GM19467 (cell line): Measurements from ENCODE around the gene NPPA.

ENCODE experiments used
- ATAC-seq: cut with Tn5 transposase; IDR thresholded peaks from one replicate; pipeline ENCODE4 v1.9.1; 2021; ENCODE audit warnings: mild to moderate bottlenecking, moderate library complexity; ENCODE audit not compliant: unreplicated experiment

The NPPA gene

DNA sequence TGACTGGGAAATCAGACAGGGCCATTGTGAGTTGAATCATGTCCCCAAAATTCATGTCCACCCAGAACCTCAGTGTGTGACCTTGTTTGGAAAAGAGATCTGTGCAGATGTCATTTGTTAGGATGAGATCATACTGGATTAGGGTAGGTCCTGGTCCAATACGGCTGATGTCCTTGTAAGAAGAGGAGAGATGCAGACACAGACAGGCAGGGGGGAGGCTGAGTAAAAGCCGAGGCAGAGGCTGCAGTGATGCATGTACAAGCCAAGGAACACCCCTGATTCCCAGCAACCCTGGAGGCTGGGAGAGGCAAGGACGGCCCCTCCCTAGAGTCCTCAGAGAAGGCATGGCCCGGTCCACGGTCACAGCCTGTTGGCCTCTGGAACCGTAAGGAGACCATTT, 27.0 kb upstream of the NPPA start:
- ATAC-seq = no peak

DNA sequence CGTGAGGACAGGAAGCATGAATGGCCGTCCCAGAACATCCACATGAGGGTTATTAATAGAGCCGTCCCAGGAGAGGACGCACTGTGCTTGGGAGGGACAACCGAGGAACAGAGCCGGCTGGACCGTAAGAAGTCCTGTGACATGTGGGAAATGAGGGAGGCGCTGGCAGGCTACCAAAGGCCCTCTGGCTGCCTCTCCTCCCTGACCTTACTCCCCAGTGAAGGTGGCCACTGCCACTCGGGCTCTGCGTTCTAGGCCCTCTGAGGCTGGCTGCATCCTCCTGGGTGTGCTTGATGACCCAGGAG, 26.6 kb upstream of the NPPA start:
- no peak for ATAC-seq

DNA sequence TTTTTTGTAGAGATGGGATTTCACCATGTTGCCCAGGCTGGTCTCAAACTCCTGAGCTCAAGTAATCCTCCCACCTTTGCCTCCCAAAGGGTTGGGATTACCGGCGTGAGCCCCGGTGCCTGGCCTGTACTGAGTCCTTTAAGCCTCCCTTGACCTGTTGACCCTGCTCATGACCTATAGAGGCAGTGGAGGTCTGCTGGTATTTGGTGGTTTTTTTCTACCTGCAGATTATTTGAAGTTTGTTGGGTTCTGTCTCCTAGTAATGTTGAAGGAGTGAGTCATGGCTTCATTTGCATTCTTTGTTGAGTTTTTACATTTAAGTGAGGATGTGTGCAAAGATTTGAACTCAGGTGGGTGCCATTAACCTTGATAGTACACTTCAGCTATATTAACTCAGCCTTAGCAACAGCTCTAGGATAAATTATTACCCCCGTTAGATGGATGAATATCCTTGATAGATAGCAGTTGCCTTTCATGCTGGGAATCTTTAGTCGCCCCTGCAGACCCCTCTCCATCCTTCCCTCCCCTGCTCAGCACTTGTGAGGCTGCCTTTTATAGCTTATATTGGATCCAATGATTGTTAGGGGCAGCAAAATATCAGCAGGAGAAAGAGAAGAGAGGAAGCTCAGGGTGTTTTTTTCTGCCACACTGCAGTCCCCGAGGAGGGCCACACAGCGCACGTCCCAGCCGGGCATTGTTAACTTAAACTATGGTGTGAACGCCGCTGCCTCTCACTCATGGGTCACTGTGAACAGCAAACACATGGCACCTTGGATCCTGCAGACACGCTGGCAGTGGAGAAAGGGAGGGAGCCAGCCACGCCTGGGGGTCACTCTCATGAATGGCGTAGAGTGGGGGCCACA, 26.0 kb upstream of the NPPA start:
- ATAC-seq = no peak

DNA sequence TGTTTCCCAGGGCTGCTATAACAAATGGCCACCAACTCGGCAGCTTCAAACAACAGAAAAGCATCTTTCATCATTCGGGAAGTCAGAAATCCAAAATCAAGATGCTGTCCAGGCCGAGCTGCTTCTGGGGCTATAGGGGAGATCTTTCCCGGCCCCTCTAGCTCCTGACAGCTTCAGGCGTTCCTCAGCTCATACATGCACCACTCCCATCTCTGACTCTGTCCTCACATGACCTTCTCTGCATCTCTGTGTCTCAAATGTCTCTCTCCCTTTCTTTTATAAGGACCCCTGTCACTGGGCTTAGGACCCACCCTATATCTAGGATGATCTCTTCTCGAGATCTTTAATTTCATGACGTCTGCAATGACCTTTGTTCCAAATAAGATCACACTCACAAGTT, 25.0 kb upstream of the NPPA start:
- ATAC-seq = no peak

DNA sequence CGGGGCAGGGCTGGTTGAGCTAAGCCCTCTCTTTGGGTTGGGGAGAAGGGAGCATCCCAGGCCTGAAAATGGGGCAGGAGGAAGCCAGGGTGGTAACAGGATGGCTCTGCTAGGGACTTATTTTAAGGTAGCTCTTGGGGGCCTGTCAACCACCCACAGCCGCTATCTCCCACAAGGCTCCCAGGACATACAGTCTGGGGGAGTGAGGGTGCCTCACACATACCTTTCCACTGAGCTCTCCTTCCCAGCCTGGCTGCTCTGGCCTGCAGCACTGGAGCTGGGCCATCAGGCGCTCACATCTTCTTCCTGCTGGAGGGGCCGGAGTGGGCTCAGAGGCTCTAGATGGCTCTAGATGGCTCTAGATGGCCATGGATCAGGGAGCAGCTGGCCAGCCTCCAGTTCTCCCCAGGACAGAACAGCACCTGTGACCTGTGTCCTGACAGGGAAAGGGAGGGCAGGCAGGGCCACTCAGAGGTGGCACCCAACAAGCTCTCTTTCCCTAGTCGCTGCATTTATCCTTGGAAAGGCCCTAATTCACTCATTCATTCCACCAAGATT, 22.1 kb upstream of the NPPA start:
- no peak for ATAC-seq

DNA sequence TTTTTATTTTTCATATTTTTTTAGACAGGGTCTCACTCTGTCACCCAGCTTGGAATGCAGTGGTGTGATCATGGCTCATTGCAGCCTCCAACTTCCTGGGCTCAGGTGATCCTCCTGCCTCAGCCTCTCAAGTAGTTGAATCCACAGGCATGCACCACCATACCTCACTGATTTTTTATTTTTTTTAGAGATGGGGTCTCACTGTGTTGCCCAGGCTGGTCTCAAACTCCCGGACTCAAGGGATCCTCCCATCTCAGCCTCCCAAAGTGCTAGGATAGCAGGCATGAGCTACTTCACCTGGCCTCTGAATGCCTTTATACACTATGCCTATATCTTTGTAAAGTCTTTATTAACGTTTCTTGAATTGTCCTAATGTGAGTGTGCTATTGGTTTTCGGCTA, 21.5 kb upstream of the NPPA start:
- ATAC-seq = no peak

DNA sequence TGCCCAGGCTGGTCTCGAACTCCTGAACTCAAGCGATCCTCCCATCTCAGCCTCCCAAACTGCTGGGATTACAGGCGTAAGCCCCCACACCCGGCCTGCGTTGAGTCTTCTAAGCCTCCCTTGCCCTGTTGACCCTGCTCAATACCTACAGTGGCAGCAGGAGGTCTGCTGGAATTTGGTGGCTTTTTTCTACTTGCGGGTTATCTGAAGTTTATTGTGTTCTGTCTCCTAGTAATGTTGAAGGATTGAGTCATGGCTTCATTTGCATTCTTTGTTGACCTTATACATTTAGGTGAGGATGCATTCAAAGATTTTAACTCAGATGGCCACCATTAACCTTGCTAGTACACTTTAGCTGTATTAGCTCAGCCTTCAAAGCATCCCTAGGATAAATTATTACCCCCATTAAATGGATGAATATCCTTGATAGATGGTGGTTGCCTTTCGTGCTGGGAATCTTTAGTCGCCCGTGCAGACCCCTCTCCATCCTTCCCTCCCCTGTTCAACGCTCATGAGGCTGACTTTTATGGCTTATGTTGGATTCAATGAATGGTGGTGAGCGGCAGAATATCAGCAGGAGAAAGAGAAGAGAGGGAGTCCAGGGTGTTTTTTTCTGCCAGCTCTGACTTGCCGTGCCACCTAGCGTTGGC, 20.9 kb upstream of the NPPA start:
- no peak for ATAC-seq

DNA sequence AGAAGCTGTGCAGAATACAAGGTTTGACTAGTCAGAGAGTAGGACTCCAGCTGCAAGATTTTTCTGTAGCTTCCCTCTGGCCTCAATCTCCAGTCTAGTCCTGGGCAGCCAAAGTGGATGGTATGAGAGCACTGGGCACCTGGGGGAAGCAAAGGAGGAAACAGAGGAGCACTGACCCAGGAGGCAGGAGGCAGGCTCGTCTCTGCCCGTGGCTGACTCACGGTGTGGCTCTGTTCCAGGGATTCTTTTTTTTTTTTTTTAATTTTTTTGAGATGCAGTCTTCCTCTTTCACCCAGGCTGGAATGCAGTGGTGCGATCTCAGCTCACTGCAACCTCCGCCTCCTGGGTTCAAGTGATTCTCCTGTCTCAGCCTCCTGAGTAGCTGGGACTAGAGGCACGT, 15.3 kb upstream of the NPPA start:
- no peak for ATAC-seq

DNA sequence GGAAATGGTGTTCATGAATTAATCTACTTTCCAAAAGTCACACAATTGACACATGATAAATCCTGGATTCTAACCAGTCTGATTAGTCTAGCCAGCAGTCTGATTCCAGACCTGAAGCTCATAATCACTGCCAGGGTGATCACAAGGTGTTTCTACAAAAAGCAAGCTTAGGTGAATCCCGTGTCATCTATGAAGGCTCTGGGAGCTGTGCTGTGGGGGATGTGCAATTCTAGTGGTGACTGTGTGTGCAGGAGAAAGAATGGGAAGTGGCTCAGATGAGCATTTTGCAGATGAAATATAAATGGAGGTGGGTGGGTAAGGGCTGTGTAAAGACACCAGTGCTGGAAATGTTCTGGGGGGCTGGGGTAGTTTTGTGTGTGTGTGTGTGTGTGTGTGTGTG, 13.0 kb upstream of the NPPA start:
- no peak for ATAC-seq

DNA sequence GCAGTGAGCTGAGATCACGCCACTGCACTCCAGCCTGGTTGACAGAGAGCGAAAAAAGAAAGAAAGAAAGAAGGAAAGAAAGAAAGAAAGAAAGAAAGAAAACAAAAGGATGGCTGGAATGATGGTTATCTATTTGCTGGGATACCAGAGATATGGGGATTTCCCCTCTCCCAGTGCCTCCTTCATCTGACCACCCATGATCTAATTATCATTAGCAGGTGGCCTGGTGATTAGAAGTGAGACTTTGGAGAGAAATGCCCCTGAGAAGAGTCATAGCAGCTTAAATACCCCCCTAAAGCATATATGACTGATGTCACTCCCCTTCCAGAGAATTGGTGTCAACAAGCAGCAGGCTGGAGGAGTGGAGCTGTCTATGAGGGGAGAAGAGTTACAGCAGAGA, 12.5 kb upstream of the NPPA start:
- no peak for ATAC-seq

DNA sequence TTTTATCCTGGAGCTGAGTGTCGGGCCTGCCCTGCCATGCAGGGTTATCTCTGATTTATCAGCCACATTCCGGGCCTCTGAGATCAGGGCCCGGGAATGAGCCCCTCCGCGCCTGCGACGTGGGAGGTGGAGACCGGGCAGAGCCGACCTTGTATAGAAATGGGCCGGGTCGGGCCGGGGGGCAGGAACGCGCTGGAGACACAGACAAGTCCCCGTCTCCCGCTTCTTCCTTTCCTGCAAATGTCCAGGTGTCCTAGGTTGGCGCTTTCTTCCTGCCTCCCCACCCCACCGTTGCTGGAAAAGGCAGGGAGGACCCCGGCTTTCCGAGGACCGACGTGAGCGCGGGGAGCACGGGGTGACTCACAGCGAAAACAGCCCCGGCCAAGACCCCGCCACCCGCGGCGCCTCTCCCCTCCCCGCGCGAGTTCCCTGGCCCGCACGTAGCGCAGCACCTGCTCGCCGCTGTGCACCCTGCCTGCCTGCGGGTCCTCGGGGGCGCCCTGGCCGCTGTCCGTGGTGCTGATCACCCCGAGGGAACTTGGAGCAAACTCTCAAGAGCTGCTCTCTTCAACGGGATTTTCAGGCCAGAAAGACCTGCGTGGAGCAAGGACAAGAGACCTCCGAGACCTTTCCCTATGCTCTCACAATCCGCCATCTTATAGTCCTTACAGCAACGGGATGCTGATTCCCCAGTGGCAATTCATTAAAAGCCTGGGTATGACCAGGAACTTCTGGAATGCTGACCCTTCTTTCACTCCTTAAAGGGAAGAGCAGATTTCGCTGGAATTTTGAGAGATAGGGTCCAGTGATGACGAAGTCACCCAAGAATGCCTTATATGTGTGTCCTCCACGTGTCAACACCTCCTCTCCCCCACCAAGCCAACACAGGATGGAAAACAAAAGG, 11.6 kb upstream of the NPPA start:
- no peak for ATAC-seq

DNA sequence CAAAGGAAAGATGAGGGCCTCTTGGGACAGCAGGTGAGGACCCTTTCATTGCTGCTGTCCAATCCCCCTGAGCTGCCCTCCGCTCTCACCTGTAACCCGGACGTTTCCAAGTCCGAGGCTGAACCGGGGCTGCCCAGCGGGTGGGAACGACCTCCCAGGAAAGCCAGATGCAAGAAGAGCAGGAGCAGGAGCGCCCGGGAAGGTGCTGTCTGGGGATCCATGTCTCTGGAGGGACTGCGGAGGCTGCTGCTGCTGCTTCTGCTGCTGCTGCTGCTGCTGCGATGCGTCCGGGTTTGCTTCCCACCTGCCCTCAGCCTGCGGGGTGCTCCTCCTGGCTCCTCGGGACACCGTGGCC, 11.0 kb upstream of the NPPA start, which contains the start of gene NPPB:
Gene NPPB (minus strand): TSS at position 333 of the 355 bp plus-strand sequence. CDS start 112 bp downstream, at position 221.
- no peak for ATAC-seq

DNA sequence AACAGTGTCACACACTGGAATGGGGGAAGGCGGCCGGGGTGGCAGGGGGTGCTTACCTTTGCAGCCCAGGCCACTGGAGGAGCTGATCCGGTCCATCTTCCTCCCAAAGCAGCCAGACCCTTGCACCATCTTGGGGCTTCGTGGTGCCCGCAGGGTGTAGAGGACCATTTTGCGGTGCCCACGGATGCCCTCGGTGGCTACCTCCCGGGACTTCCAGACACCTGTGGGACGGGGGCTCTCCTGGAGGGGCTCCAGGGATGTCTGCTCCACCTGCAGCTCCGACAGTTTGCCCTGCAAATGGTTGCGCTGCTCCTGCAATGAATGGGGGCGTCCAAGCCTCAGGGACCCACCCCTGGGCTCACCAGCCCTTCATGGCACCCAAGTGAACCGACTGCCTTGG, 10.6 kb upstream of the NPPA start:
- ATAC-seq = no peak

DNA sequence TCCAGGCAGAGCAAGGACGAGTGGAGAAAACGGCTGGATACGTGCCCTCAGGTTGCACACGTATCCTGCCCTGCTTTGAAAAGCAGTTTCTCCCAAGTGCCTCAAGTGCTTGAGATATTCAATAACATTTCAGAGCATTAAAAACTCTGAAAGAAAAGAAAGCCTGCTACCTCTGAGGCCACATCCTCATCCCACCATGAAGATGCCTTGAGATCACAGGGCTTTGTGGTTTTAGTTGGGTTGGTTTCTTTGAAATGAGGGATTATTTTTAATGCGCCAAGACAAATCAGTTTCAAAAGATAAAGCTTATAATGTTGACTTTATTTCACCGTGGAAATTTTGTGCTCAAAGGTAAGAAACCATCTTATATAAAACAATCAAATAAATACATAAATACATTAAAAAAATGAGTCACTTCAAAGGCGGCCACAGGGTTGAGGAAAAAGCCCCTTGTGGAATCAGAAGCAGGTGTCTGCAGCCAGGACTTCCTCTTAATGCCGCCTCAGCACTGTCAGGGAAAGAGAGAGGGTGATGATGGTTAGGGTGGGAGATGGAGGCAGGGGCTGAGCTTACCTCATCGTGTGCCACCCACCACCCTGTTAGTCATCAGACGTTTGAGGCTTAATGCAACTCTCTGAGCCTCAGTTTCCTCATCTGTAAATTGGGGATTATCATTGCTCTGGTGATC, 9.7 kb upstream of the NPPA start:
- no peak for ATAC-seq

DNA sequence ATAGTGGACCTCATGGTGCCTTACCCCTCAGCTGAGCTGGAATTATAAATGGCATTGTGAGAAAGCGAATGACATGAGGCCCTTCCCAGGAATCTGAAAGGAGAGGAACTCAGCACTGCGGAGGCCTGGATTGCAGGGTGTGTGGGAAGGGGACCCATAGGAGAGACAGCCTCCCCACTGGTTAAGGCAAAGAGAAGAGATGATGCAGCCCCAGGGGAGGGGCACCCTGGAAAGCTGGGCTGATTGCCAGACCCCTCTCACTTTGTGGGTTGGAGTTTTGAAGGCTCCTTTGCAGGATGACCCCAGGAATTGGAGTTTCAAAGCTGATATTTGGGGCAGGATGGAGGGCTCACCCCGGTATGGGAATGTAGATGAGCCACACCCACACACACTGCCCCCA, 9.1 kb upstream of the NPPA start:
- no peak for ATAC-seq

DNA sequence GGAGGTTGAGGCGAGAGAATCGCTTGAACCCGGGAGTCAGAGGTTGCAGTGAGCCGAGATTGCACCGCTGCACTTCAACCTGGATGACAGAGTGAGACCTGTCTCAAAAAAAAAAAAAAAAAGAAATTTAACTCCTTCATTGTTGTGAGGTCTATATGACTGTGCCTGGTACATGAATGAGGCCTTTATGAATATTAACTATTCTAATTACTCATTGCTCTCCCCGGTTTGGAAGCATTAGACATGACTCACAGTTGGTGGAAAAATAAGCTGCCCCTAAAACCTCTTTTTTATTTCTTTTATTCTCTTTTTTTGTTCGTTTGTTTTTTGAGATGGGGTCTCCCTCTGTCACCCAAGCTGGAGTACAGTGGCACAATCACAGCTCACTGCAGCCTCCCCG, 7.8 kb upstream of the NPPA start:
- ATAC-seq = no peak

DNA sequence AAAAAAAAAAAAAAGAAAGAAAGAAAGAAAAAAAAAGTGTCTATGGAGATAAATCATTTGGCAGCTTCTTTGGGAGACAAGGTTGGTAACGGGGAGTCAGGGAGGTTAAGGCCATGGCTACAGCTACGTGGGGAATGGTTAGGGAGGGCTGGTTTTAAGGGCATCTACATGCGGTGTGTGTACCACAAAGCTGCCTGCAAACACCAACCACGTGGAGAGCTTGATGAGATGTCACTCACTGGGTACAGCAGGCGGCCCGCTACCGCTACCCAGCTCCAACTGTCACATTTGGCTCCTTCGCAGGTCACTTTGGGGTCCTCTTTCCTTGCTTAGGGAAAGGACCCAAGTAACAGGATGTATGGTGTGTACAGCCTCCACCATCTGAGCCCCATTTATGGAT, 6.9 kb upstream of the NPPA start:
- no peak for ATAC-seq

DNA sequence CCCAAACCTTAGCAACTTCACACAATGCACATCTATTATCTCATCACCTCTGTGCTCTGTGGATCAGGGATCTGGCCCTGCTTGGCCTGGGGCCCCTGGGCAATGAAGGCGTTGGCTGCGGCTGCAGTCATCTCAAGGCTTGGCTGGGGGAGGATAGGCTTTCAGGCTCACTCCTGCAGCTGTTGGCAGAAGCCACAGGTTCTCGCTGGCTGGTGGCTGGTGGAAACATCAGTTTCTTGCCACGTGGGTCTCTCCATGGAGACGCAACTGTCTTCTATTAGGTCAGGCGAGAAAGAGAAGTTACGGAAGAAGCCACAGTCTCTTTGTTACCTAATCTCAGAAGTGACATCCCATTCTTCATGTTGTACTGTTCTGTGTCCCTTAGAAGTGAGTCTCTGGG, 3.6 kb upstream of the NPPA start:
- no peak for ATAC-seq

DNA sequence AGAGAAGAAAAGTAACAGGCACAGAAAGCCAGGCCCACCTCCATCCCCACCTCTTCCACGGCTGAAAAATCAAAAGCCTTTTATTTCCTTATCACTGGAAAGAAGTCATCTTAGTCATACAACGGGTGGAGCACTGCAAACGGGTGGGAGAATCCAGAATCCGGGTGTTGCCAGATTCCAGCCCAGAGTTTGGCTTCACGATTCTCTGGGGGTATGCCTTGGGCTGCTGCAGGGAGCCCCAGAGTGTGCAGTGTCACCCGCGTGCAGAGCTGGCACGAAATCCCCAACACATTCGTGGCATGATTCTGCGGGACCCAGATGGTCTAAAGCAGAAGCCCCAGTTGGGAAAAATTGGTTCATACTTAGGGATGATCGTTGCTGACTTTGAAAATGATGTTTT, 2.6 kb upstream of the NPPA start:
- ATAC-seq = no peak

DNA sequence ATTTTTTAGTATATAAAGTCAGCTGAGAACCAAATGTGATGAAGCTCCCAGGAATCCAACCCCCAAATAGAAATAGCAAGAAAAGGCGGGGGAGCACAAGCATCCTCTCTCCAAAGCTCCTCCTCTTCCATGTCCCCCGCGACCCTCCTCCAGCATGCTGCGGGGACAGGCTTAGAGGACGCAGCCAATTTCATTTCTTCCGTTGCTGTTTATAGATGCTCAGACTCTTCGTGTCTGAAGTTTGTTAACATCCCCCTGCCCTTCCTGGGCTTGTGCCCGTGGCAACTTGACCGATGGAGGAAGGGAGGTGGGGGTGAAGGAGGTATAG, 754 bp upstream of the NPPA start:
- ATAC-seq = no peak
